ENCODE data around the gene MYT1.

MYT1 gene

DNA sequence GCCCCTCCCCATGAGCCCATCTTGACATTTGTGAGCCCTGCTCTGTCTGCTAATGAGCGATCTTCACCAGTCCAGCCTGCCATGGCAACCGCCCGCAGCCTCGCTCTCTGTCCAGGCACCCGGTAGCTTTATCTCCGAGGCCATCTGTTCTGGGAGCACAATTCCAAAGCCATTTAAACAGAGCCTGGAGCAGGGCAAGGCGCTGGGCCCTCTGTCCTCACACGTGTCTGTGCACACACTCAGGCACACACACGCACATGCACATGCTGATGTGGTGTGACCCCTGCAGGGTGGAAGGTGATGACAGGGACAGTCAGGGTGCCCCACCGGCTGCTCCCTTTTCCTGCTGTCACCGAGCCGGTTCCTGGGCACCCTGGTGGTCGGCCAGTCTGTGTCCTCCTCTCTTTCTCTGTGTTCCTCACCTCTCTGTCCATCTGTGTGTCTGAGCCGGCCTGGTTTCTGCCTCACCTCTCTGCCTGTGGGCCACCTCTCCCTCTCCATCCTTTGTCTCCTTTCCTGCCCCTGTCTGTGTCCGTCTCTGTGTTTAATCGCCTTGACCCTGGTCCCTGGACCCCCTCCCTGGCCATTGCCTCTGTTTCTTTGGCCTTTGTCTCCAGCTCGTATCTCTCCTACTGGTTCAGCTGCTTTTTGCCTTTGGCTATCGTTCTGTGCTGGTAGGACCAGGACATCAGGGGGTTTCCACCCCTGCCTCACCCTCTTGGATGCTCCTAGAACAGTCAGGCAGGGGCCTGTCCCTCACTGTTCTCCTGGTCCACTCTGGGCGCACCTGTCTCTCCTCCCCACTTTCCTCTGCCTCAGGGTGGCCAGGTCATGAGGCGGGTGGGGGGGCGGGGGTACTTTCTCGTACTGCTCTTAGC, 8.8 kb upstream of the MYT1 start:
- DNase-seq: peak; percentile 68

DNA sequence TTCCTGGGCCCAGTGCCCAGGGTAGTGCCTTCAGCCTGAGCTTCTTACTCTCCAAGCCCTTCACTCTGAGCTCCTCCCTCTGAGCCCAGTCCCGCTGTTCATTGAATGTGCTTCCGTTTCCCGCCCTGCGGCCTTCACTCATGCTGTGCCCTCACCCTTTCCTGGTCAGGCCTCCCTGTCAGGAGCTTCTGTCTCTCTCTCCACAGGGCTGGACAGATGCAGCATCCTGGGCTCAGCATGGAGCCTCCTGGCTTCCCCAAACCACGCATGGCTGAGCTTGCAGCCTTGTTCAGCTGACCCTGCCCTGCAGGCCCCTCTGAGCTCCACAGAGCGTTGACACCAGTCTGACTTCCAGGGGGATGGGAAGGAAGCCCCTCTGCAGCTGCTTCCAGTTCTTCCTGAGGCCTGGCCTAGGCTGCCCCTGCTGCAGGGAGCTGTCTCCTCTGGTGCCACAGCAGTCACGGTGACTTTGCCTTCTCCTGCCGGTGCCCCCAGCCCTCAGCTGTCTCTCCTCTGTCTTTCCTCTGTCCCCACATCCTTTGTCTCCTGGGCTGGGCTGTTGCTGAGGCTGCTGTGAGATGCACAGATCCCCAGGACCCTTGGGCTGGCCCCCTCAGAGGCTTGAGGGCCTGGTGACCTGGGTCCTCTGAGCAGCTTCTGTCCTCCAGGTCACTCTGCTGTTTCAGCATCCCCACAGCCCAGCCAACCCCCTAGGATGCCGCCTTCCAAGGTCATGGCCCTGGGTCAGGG, 7.9 kb upstream of the MYT1 start:
- DNase-seq: peak; percentile 89

DNA sequence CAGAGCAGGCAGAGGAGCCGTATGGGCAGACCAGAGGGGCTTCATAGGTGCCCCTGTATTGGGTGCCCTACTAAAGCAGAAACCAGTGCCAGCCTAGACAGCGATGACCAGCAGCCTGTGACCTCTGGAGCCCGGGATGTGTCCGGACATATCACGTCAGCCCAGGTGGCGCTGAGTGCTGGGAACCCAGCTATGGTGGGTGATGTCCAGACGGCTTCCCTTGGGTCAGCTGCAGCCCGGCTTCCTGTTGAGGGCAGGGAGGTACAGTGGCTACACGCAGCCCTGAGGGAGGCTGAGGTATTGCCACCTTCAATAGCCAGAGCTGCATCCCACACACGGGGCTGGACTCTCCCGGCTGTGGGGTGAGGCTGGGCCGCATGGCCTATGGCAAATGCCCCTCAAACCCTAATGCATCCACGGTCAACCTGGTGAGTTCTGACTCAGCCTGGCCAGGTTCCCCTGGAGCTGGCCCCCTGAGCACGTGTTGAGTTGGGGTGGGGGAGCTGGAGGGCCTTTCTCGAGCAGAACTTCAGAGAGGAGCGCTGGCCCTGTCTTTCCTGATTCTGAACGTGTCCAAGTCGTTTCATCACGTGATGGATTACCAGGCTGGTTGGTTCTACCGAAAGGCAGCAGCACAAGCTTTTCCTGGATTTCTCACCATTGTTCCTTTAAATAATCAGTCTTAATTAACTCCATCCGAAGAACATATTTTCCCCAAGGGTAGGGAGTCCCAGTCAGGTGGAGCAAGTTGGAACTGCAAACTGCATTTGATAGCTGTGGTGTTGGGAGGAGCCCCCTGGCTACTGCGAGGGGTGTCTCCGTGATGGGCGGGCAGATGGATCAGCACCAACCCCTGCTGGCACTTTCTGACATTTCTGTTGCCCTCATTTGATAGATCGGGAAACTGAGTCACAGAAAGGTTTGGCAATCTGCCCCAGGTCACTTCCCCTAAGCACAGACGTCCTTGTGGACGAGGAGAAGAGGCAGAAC, 7.1 kb upstream of the MYT1 start:
- DNase-seq: peak; percentile 19

DNA sequence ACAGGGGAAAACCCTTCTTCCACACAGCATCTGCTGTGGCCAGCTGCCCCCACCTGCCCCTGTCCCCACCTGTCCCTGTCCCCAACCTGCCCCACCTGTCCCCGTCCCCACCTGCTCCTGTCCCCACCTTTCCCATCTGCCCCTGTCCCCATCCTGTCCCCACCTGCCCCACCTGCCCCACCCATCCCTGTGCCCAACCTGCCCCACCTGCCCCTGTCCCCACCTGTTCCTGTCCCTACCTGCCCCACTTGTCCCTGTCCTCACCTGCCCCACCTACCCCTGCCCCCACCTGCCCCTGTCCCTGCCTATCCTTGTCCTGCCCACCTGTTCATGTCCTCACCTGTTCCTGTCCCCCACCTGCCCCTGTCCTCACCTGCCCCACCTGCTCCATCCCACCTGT, 6.4 kb upstream of the MYT1 start:
- DNase-seq: no peak

DNA sequence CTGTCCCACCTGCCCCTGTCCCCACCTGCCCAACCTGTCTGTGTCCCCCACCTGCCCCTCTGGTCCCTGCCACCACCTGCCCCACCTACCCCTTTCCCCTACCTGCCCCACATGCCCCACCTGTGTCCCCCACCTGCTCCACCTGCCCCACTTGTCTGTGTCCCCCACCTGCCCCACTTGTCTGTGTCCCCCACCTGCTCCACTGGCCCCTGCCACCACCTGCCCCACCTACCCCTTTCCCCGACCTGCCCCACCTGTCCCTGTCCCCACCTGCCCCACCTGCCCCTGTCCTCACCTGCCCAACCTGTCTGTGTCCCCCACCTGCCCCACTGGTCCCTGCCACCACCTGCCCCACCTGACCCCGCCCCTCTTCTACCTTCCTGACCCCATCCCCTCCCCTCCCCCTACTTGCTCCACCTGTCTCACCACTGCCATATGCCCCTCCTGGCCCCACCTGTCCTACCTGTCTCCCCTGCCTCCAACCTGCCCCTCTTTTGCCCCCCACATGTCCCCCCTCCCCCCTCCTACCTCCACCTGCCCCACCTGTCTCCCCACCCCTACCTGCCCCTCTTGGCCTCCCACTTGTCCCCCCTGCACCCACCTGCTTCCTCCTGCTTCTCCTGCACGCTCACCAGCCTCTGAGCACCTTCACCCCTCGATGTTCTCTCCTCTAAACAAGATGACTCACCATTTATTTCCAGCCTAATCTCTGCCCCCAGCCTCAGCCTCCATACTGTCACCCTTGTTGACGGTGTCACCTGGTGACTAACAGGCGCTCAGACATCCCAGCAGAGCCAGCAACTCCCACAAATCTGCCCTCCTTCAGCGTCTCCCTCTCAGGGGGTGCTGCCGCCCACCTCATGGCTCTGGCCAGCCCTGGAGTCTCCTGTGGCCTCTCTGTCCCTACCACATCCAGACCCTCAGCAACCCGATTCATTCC, 5.6 kb upstream of the MYT1 start:
- no peak for DNase-seq

DNA sequence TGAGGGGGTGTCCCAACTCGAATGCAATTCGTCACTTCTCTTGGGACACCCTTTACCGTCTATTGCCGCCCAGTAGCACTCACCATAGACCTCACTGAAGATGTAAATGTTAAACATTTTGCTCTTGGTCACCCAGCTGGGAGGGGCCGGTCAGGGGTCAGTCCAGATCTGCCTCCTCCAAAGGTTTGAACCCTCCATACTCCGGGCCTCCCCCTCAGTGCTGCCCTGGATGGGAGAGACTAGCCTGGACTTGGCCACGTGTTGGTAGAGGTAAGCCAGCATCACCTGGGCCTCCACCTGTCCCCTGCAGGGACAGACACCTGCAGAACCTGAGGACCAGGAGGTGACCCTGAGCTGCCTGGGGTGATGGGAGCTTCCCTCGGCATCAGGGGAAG, 5.0 kb upstream of the MYT1 start:
- no peak for DNase-seq

DNA sequence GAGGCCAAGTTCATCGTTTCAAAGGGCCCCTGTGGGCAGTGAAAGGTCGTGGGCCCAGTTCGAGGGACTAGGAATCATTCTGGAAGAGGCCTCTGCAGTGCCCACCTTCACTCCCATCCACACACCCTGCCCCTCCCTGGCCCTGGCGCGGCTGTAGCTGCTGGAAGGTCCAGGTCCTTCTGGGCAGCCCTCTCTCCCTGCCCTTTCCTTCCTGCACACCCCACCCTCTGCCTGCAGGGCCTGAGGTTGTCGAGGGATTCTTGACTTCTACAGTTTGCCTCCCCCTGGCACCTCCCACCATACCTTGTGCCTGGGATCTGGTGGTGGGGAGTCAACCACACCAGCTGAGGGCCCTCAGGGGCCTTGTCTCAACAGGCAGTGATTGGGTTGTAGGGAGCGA, 4.5 kb upstream of the MYT1 start:
- no peak for DNase-seq

DNA sequence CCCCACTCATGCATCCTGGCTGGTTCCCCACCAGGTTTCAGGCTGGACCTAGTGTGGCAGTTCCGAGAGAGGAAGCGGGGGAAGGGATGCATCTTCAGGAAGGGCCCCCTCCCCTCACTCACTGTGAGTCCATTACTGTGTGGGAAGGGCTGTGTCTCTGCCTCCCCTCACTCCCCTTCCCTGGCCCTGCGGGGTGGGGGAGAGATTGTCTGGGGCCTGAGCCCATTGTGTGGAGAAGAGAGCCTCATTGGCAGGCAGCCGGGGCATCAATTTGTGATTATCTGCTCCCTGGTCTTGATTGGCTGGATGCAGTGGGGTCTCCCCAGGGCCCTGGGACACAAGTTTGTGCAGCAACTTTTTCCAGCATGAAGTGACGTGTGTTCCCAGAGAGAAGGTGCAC, 4.1 kb upstream of the MYT1 start:
- DNase-seq: peak; percentile 72

DNA sequence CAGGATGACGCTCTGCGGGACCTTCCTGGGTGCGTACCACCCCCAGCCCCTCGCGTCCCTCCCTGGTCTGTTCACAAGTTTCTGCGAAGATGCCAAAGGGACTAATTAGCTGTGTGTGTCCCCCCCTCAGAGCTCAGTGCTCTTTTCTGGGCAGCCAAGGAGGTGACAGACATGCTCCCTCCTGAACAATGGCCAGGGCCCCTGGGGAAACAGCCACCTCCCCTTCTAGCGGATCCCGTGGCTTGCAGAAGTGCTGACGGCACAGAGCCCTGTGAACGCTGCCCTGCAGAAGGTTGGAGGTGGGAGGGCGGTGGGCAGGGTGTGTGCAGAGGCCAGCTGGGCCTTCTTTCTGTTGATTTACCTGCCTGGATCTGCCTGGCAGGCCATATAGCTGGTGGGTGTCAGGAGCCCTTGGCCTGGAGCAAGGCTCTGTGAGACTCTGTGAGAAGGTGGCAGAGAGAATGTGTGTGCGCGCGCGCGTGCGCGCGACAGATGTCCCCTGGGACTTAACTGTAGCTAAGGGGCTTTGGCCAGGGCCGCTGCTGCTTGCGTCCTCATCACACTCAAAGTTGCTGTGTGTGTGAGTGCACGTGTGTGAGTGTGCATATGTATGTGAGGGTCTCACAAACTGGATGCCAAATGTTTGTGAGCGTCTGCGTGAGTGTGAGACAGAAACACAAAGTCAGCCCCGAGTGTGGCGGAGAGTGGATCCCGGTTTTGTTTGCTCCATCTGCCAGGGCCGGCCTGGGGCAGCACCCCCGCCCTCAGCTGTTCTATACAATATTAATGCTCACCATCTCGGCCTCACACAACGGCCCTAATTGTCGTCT, 3.5 kb upstream of the MYT1 start:
- DNase-seq: peak; percentile 84

DNA sequence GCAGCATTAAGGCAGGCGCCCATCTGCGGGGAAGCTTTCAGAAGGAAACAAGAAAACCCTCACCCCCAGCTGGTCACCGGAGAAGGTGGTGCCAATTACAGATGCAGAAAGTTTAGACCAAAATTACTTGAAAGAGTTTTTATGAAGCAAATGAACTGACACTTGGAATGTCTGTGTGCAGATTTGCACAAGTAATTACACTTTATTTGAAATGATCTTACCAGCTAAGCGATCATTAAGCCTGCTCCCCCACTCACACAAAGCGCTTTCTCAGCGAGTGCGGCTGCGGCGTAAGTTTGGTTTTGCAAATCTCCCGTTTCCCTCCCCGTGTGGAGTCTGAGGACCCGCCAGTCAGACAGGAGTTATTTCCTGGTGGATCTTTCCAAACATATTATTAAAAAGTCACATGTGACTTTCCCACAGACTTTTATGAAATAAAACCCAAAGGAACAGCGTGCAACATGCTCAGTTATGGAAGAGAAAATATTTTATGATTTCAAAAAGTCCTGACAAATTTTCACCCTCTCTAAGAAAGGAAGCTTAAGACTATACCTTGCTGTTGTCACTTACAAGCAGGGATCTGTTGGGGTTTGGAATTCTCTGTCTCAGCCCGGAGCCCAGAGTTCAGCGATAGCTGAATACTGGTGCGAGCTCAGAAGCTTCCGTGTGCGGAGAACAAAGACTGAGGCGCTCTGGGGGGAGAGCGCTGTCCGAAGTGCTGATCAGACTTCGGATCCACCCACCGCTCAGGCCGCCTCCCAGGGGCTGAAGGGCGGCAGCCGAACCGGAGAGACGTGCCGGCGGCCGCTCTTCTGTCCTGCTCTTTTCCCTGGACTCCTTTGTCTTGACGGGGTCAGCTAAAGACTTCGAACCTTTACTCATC, 2.7 kb upstream of the MYT1 start:
- peak; percentile 92 for DNase-seq

DNA sequence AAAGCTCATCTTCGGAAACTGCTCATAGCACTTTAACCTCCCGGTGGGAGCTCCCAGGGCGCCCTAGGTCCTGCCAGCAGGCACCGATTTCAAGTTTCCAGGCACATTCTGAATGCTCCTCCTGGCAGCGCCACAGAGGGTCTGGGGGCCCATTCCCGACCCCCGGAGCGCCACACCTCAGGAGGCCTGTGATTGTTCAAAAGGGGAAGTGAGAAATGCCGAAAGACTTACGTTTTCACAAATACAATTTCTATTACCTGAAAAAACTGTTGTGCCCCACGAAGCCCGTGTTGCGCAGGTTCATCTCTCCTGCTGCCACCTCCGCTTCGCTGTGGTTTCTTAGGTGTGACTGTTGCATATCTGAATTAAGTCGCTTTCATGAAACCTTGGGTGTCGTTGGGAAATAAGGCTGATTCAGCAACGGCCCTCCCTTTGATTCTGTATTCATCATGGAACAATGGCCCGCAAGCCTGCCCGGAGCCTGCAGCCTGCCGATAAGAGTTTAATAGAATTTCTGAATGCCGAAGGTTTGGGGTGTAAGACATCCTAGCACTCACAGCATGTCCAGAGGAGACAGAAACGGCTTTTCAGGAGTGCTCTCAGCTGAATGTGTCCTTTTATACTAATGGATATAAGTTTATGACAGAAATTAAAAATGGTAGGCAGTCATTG, 1.9 kb upstream of the MYT1 start:
- no peak for DNase-seq

DNA sequence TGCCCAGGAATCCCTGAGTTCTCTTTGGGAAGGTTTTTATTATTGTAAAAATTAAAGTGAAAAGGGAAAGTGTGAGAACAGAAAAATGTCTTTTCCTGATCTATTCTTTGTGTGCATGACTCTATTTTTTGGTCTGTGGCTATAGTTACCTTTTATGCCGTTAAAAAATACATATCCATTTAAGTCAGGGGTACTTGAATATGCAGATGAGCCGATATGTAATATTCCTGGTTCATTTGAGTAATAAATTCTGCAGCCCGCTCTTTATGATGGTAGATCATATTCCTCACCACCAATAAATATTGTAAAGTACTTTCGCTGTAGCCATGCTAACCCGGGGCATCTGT, 503 bp upstream of the MYT1 start:
- DNase-seq: no peak

DNA sequence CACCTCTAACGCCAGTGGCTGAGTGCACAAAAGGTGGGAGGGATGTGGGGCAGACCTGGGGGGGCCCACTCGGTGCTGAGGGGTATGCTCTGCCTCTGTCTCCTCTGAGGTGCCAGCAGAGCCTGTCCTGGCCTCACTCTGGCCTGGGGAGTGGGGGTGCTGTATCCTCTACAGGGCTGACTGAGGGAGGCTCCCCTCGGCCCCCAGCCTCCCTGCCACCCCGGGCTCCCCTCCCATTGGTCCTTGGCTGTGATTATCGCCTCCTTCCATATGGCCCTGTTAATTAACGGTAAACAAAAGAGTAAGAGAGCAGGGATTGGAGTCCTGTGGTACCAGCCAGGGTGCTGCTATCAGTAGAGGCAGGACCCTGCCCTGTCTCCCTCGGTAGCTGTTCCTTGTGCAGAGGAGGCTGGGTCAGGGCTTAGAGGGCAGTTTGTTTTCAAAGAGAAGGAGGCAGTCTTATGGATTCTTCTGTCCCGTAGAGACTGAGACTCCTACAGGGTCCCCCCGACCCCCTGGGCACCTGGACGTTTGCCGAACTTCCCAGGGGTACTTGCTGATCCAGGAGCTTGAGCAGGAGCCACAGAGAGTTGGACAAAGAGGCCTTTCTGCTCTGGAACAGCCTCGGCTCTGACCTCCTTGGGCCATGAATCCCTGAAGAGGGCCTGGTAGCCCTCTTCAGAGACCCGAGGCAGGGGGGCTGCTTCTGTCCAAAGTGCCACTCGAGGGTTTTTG, 1.8 kb downstream of the MYT1 start:
- DNase-seq: peak; percentile 11

DNA sequence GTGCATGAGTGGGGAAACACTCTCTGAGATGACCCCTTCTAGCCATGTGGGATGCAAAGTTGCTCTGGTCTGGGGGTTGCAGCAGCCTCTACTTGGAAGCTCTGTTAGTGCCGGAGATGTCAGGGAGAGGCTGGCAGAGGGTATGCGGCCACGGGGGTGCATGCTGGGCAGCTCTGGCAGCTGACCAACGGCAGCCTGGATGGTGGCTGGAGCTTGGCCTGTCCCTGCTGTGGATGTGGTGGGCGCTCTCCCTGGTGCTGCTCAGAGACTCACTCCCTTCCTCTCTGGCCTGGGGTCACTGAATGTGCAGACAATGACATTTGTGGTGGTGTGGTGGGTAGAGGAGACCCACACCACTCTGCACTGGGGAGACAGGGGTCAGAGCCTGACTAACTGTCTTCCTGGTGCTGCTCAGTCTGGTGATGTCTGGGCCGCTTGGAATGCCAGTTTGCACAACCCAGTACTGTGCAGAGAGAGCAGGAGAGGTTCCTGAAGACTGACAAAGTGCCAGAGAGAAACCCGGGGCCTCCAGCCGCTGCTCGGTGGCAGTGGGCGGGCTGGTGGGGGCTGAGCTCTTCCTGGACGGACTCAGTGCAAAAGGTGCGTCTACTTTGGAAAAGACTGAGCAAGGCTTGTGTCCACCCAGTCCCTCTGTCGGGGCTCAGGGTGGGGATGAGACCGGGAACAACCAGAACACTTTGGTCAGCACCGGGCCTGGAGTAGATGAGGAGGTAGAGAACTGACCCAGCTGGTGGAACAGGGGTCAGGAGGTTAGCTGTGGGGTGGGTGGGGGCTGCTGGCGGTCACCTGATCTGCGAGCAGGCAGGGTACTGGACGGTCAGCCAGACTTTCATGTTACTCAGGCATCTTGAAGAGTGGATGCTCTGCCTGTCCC, 2.7 kb downstream of the MYT1 start:
- no peak for DNase-seq

DNA sequence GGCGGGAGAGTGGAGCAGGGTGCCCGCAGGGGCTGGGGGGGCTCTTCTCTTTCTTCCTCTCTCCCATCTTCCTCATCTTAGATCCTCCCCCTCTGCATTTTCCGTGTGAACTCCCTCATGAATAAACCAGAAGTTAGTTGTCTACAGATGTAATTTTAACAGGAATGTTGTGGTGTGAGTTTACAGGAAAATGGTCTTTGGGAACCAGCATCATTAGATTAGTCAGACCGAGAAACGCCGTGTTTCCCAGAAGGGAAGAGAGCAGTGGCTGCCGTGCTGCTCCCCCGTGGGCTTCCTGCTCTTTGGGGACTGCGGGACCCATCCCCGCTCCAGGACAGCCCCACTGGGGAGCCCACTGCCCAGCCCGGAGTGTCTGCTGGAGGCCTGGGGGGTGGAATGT, 3.4 kb downstream of the MYT1 start:
- DNase-seq: no peak

DNA sequence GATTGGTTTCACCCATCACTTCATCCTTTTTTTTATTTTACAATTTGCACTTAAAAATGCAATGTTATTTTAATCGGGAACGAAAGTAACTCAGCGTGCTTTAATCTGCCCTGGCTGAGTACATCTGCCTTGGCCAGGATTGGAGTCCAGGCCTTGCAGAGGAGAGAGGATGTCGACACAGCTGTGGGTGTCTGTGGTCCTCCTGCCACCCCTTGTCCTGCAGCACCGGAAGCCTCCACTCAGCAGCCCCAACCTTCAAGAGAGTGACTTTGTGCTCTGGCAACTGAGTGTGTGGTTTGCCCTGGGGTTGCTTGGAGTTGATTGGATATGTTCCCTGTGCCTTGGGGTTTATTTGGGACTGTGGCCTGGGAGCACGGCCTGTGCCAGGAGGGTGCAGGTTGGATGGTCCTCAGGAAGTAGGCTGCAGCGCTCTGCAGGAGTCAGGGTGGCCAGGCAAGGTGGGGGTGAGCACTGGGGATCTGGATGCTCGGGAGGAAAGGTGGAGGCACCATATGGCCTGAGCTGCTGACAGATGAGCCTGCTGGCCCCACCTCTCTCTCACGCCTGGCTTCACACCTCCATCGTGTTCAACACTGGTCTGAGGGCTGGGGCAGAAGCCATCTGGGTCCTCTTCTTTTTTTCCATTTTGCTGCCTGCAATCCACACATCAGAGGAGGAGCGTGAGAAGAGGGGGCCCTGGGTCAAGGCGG, 4.3 kb downstream of the MYT1 start:
- DNase-seq: peak; percentile 67

DNA sequence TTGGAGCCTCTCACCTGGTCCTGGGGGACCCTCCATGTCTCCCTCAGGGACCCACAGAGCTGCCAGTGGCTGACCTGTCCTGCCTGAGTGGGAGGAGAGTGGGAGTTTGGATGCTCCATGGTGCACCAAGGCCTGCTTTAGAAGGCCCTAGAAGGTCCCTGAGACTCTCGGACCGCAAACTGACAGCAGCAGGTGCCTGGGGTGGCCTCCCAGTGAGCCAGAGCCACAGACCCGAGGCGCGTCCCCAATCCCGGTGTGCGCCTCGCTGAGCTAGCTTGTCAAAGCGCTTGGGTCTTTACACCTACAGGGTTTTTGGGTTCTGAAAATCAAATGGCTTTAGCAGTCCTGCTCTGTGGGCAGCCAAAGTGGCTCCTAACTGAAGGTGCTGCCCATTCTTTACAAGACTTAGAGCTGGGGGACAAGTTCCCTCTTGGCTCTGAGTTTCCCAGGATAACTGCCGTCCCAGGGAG, 4.9 kb downstream of the MYT1 start:
- DNase-seq: no peak
